ENCODE data around the gene SEMA5A.

DNA sequence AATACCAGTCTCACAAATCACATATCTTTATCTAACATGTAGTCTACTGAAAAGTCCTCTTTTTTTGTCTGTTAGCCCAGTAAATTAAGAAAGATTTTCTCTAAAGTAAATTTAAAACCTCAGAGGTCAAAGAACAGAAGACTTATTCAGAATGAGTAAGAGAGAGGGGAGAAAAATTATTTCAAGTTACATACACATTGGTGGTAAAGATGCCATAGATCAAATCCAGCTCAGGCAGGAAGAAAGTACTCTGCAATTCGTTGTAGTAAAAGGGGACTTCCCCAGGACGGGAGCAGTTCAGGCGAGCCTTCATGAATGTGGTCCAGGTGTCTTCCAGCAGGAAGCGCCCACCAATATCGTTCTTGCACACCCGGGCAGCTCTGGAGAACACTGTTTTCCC lies 344.1 kb downstream of the SEMA5A start:
- TF ChIP-seq, protein P1, sequence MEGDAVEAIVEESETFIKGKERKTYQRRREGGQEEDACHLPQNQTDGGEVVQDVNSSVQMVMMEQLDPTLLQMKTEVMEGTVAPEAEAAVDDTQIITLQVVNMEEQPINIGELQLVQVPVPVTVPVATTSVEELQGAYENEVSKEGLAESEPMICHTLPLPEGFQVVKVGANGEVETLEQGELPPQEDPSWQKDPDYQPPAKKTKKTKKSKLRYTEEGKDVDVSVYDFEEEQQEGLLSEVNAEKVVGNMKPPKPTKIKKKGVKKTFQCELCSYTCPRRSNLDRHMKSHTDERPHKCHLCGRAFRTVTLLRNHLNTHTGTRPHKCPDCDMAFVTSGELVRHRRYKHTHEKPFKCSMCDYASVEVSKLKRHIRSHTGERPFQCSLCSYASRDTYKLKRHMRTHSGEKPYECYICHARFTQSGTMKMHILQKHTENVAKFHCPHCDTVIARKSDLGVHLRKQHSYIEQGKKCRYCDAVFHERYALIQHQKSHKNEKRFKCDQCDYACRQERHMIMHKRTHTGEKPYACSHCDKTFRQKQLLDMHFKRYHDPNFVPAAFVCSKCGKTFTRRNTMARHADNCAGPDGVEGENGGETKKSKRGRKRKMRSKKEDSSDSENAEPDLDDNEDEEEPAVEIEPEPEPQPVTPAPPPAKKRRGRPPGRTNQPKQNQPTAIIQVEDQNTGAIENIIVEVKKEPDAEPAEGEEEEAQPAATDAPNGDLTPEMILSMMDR (IDR thresholded peaks at IDR 0.05) = no peak
- TF ChIP-seq EP300 (IDR thresholded peaks at IDR 0.05; ENCODE audit: low read depth) (no peak), POLR2A (IDR thresholded peaks at IDR 0.05) (no peak)
